Measurements from ENCODE around the gene SLC40A1. TPM values are rescaled to one million over a fixed set of nuclear protein-coding genes. Genes with fewer than 3 reads are reported as not detected.

The SLC40A1 gene
- total RNA-seq, 2 experiments from 2014 or later, result not detected

- CTCF ChIA-PET (ENCODE audit: unreplicated experiment), result no interaction called here
- no peaks in the 10 kb centered on the region for H3K9me3 ChIP-seq (ENCODE audit: low read length)
- peaks cover 3% of the 10 kb centered on the region; the same call in 1 of the 2 replicates for H3K9me2 ChIP-seq (ENCODE audit: insufficient read depth, low read length)
- no peaks in the 10 kb centered on the region for H4K20me1 ChIP-seq (ENCODE audit: insufficient read depth, low read length)
- H3K4me1 ChIP-seq (ENCODE audit: insufficient read depth, low read length, poor library complexity, severe bottlenecking), result no peaks in the 10 kb centered on the region
- no peak overlapping the region for H3K4me2 ChIP-seq (ENCODE audit: low read length)
- H3K4me3 ChIP-seq (ENCODE audit: low read depth, low read length, poor library complexity, severe bottlenecking), result no peak overlapping the region
- TF ChIP-seq CTCF (conservative IDR thresholded peaks at IDR 0.05; ENCODE audit: low read length), result no peak
- TF ChIP-seq EZH2phosphoT487 (IDR thresholded peaks at IDR 0.05; ENCODE audit: borderline replicate concordance, low read depth, low read length), result no peak
- H3K79me2 ChIP-seq (ENCODE audit: insufficient read depth, low read depth, low read length), result no peaks in the 10 kb centered on the region
- H3K36me3 ChIP-seq (ENCODE audit: insufficient read depth, low read length), result no peaks in the 10 kb centered on the region
- POLR2A ChIA-PET, result no interaction called here
- H3K27ac ChIP-seq (ENCODE audit: low read depth, low read length, poor library complexity, severe bottlenecking), result no peak overlapping the region
- intact Hi-C loops (cut with micrococcal nuclease; ENCODE audit: unreplicated experiment), result no loop called here
- no TSS peak for BruUV-seq (replicated peaks)
- no peak for DNase-seq (ENCODE audit: low spot score)
- no peak overlapping the region for H2AFZ ChIP-seq (ENCODE audit: low read length)
Observed at GRCh38 chr2:189527812-189528592, 52.6 kb downstream of the SLC40A1 start.

GRCh38 chr2:189527041-189527750, 53.4 kb downstream of the SLC40A1 start:
- Histone ChIP-seq H3K9me2 (ENCODE audit: insufficient read depth, low read length) (peaks cover 3% of the 10 kb centered on the region; the same call in 1 of the 2 replicates), H3K79me2 (ENCODE audit: insufficient read depth, low read depth, low read length) (no peaks in the 10 kb centered on the region), H3K27ac (ENCODE audit: low read depth, low read length, poor library complexity, severe bottlenecking) (no peak overlapping the region), H3K9me3 (ENCODE audit: low read length) (no peaks in the 10 kb centered on the region), H2AFZ (ENCODE audit: low read length) (no peak overlapping the region), H3K4me2 (ENCODE audit: low read length) (no peak overlapping the region), H3K4me3 (ENCODE audit: low read depth, low read length, poor library complexity, severe bottlenecking) (no peak overlapping the region), H4K20me1 (ENCODE audit: insufficient read depth, low read length) (no peaks in the 10 kb centered on the region), H3K4me1 (ENCODE audit: insufficient read depth, low read length, poor library complexity, severe bottlenecking) (no peaks in the 10 kb centered on the region), H3K36me3 (ENCODE audit: insufficient read depth, low read length) (no peaks in the 10 kb centered on the region)
- no peak for DNase-seq (ENCODE audit: low spot score)
- CTCF ChIA-PET (ENCODE audit: unreplicated experiment), result no interaction called here
- no TSS peak for BruUV-seq (replicated peaks)
- intact Hi-C loops (cut with micrococcal nuclease; ENCODE audit: unreplicated experiment), result no loop called here
- TF ChIP-seq CTCF (conservative IDR thresholded peaks at IDR 0.05; ENCODE audit: low read length), result no peak
- no peak for TF ChIP-seq EZH2phosphoT487 (IDR thresholded peaks at IDR 0.05; ENCODE audit: borderline replicate concordance, low read depth, low read length)
- POLR2A ChIA-PET, result no interaction called here

- CTCF ChIA-PET (ENCODE audit: unreplicated experiment), result no interaction called here
- Histone ChIP-seq H3K4me2 (ENCODE audit: low read length) (no peak overlapping the region), H3K9me2 (ENCODE audit: insufficient read depth, low read length) (peaks cover 3% of the 10 kb centered on the region; the same call in 1 of the 2 replicates), H3K36me3 (ENCODE audit: insufficient read depth, low read length) (no peaks in the 10 kb centered on the region), H4K20me1 (ENCODE audit: insufficient read depth, low read length) (no peaks in the 10 kb centered on the region), H2AFZ (ENCODE audit: low read length) (no peak overlapping the region), H3K4me1 (ENCODE audit: insufficient read depth, low read length, poor library complexity, severe bottlenecking) (no peaks in the 10 kb centered on the region), H3K9me3 (ENCODE audit: low read length) (no peaks in the 10 kb centered on the region), H3K4me3 (ENCODE audit: low read depth, low read length, poor library complexity, severe bottlenecking) (no peak overlapping the region), H3K27ac (ENCODE audit: low read depth, low read length, poor library complexity, severe bottlenecking) (no peak overlapping the region), H3K79me2 (ENCODE audit: insufficient read depth, low read depth, low read length) (no peaks in the 10 kb centered on the region)
- BruUV-seq (replicated peaks), result no TSS peak
- no peak for DNase-seq (ENCODE audit: low spot score)
- intact Hi-C loops (cut with micrococcal nuclease; ENCODE audit: unreplicated experiment), result no loop called here
- POLR2A ChIA-PET, result interaction anchor here (0.6 kb wide), 1 partner anchor 39 kb away, joined by 3 read pairs; no protein-coding TSS in a partner anchor
- TF ChIP-seq EZH2phosphoT487 (IDR thresholded peaks at IDR 0.05; ENCODE audit: borderline replicate concordance, low read depth, low read length), result no peak
- no peak for TF ChIP-seq CTCF (conservative IDR thresholded peaks at IDR 0.05; ENCODE audit: low read length)
Observed at GRCh38 chr2:189526241-189526640, 54.3 kb downstream of the SLC40A1 start.
